ENCODE data around the gene TMEM243.

The TMEM243 gene

GRCh38 chr7:87154569-87154968 is 65.0 kb downstream of the TMEM243 start:
- DNase-seq, result no peak

DNA sequence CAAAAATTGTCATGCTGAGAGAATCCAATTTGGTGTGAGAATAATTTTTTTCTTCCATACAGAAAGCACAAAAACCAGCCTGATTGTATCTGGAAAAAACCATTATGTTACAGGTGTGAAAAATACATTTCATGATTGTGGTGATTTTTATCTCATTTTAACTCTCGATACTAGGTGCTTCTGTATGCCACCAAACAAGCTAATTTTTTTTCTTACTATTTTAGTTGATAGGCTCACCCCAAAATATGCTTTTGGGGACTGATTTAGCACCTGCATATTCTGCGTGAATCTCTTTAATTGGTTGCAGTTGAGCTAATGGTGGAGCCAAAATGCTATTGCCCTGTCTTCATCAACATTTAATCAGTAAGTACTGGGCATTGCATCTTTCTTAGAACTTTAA is 65.4 kb downstream of the TMEM243 start:
- DNase-seq, result no peak

DNA sequence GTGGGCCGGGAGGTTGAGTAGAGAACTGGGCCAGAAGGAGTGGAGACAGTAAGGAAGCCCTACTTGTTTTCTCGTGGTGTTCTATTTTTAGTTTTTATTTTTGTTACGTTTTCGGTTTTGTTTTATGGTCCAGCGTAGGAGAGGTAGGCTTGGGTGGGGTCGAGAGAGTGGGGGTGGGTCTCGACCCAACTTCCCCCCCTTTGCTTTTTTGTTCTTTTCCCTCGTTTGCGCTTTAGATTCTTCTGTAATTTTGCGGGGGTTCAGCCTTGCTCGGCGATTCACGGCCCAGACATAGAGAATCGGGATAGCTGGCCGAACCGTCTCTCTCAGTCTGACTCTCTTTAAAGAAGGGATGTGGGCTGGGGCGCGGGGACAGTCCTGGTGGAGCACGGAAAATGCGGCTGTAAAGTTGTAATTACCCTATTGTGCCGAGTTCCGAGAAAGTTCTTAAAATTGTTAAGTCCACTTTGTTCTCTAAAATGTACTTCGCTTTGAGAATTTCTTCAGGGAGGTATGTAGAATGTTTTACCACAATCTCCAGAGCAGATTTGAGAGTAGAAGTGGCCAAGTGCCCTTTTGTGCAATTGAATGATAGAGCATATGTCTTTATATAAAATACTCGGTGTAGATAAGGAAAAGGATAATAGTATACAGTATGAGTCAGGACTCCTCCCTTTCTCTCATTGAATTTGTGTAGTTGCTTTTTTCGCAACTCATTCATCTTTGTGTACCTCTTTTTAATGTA is 66.5 kb downstream of the TMEM243 start:
- DNase-seq, result peak; percentile 76

DNA sequence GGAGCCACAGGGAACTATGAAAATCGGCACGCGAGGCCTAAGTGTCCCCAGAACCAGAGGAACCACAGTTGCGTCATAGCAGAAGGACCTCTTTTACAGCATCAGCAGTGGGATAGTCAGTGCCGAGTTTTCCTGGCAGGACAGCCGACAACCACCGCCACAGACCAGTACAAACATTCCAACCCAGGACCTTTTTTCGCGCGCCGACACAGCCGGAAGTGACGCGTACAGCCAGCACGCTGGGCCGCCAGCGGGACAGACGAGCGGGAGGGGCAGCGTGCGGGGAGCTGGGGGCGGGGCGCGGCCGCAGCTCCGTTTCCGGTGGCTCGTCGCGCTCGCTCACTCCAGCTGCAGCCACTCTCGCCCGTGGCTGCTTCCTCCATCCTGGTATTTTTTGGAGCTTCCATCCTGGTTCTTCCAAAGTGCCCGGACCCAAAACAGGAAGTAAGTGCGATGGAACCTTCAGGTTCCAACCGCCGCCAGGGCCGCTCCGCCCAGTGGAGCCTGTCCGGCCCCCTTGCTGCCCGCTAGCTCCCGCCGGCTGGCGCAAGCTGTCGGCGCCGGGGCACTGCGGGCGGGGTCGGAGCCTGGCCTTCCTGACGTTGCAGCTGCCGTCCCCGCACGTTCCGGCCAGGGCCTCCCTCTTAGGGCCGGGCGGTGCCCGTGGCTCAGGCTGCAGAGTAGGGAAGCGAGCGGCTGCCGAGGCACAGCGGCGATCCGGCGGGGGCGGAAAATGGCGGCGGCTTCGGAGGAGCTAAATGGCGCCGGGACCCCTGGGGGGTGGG is 67.2 kb downstream of the TMEM243 start, which contains the start of gene DMTF1:
TSS of gene DMTF1 (plus strand) at position 342 of the 785 bp plus-strand sequence. CDS start 12,489 bp downstream, outside the sequence.
- DNase-seq, result peak; percentile 94

DNA sequence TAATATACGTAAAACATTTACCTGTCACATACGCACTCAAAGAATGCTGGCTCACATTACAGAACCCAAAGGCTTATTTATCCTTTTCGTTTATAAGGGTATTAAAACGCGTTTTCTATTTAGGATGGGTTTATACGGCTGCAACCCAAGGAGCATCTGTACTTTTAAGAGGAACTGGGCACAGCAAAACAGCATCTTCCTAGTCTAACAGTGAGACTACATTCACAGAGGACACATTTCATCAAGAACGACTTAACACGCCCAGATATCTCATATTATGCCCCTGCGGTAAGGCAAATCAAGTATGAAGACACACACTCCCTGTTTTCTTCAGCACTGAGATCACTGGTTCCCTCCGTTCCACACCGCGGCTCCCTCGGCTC is 67.8 kb downstream of the TMEM243 start:
- no peak for DNase-seq

DNA sequence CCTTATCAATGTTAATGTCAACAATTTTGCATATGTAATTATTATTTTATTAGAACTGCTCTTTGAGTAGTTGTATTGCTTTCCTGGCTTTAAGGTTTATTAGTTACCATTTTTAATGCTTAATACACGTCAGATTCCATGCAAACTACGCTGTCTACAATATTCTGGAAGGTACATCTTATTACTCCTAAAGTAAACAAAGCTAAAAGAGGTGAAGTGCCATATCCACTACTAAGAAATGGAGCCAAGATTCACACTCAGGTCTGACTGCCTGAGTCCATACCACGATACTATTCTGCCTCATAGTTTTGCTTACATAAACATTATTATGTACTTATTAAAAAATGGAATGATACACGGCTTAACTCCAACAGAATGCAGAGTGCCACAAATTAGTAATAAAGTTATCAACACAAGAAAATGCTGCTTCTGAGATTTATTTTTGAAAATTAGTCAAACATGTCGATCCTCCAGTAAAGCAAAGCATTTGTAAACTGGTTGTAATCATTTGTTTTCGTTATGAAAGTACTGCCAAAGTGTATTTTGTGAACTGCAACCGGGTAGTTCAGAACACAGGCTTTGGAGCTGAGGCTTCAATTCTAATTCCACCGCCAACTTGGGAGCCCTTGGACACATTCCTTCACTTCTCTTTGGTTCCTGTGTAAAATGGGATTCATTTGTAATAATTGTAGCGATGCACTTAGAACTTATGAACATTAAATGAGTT is 68.4 kb downstream of the TMEM243 start:
- peak; percentile 14 for DNase-seq

DNA sequence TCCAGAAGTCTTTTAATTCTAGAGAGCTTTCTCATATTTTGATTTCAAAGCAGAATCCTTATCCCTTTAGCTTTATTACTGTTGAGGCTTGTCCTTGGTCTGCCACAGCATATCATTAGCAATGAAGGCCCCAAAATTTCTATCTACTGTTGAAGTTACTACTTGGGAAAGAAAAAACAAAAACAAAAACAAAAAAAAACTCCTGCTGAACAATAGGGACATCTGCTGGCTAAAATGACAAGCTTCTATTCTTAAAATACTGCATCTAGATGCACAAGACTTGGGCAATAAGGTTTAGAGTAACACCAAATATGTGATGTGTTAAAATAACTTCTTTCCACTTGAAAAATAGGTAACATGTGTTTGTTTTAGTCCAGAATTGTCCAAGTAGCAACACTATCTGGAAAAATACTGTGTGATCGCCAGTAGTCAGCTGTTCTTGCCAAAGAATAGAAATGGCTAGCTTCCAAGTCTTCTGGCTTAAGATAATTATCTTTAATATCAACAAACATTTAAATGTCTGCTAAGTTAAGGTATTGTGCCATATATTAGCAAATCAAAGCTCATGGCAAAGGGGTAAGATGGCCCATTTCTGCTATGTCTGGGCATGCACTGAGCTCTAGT is 71.1 kb downstream of the TMEM243 start:
- DNase-seq, result peak; percentile 71

DNA sequence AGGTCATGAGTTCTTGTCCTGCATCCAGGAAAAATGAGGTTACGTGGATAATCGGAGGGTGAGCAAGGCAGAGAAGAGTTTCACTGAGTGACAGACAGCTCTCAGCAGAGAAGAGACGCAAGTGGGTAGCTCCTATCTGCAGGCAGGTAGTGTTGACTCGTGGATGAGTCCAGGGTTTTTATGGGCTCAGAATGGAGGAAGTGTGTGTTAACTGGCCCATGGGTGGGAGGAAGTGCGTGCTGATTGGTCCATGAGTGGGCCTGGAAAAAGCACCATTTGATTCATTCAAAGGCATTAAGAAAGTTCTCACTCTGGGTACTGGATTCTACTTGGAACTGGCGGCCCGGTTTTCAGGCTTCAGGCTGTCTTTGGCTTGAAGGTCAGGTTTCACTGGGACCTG is 72.0 kb downstream of the TMEM243 start:
- no peak for DNase-seq

GRCh38 chr7:87146740-87147386 is 72.7 kb downstream of the TMEM243 start:
- DNase-seq, result no peak
